T-helper 1 cell treated with Interleukin-12 subunit alpha and Interleukin-12 subunit beta and Interleukin-4 antibody, amounts not matched to agents 30 μg/mL and 1 μg/mL, for 36 hours (primary cell): ENCODE measurements around the gene SLC34A3.
A peak's percentile ranks its signal among the peaks of the same experiment; 100 is the strongest.

Source experiments
- H3K27ac Mint-ChIP-seq: one replicate; pipeline ENCODE4 v1.8.0; 2021; ENCODE audit warnings: mild to moderate bottlenecking, mixed read lengths
- H3K27me3 Mint-ChIP-seq: one replicate; pipeline ENCODE4 v1.8.0; 2021; ENCODE audit warnings: low read depth, mixed read lengths
- H3K36me3 Mint-ChIP-seq: one replicate; pipeline ENCODE4 v1.8.0; 2021; ENCODE audit warnings: low read depth, mixed read lengths
- H3K4me1 Mint-ChIP-seq: one replicate; pipeline ENCODE4 v1.8.0; 2021; ENCODE audit warnings: low read depth, mixed read lengths
- H3K4me3 Mint-ChIP-seq: one replicate; pipeline ENCODE4 v1.8.0; 2021; ENCODE audit warnings: mild to moderate bottlenecking, moderate library complexity, mixed read lengths
- H3K9me3 Mint-ChIP-seq: one replicate; pipeline ENCODE4 v1.8.0; 2021; ENCODE audit warnings: mixed read lengths

SLC34A3 gene

DNA sequence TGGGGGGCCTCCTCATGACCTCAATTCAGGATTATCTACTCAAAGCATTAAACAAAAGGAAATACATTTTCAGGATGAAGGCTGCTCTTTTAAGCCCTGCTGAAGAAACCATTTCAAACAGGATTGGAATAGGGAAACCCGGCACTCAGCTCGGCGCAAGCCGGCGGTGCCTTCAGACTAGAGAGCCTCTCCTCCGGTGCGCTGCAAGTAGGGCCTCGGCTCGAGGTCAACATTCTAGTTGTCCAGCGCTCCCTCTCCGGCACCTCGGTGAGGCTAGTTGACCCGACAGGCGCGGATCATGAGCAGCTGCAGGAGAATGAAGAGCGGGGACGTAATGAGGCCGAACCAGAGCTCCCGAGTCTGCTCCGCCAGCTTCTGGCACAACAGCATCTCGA, 26.0 kb upstream of the SLC34A3 start:
- Mint-ChIP-seq H3K27me3 (no peaks in the 10 kb centered on the region), H3K4me1 (peaks cover 31% of the 10 kb centered on the region), H3K27ac (peak overlapping the region; percentile 93), H3K9me3 (no peaks in the 10 kb centered on the region), H3K36me3 (peaks cover 20% of the 10 kb centered on the region), H3K4me3 (peak overlapping the region; percentile 94)

DNA sequence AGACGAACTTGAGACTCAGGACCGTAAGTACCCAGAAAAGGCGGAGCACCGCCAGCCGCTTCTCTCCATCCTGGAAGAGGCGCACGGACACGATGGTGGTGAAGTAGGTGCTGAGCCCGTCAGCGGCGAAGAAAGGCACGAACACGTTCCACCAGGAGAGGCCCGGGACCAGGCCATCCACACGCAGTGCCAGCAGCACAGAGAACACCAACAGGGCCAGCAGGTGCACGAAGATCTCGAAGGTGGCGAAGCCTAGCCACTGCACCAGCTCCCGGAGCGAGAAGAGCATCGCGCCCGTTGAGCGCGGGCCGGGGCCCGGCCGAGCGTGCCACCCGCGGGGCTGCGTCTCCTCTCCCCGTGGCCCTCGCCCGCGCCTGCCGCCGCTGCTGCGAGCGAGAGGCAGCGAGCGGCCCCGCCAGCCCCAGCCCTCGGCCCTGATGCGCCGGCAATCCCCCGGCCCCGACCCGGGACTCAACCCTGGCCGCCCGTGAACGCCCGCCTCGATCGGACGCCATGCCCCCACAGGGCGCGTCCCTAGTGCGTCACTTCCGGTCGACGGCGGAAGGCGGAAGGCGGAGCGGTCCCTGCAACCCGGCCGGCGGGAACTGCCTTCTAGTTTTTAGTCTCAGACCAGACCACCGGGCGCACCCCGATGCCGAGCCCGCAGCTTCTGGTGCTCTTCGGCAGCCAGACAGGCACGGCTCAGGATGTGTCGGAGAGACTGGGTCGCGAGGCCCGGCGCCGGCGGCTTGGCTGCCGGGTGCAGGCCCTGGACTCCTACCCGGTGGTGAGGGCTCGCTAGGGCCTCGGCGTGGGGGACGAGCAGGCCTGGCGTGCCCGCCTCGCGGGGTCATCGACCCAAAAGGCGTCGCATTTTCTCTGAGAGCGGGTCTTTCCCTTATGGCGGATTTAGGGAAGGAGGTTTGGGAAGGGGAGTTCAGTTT, 25.3 kb upstream of the SLC34A3 start, which contains the start of the genes NDOR1 and TMEM203:
NDOR1 (plus strand) TSS at position 575 of the 944 bp plus-strand sequence; CDS start at position 653, 78 bp downstream.
TMEM203 (minus strand) TSS at position 523 of the 944 bp plus-strand sequence; CDS start at position 289, 234 bp downstream.
- Mint-ChIP-seq H3K4me1 (peaks cover 31% of the 10 kb centered on the region), H3K4me3 (peak within 1 kb of the TSS; percentile 94), H3K9me3 (no peaks in the 10 kb centered on the region), H3K27ac (peak within 1 kb of the TSS; percentile 93), H3K27me3 (no peaks in the 10 kb centered on the region), H3K36me3 (peaks cover 20% of the 10 kb centered on the region)

DNA sequence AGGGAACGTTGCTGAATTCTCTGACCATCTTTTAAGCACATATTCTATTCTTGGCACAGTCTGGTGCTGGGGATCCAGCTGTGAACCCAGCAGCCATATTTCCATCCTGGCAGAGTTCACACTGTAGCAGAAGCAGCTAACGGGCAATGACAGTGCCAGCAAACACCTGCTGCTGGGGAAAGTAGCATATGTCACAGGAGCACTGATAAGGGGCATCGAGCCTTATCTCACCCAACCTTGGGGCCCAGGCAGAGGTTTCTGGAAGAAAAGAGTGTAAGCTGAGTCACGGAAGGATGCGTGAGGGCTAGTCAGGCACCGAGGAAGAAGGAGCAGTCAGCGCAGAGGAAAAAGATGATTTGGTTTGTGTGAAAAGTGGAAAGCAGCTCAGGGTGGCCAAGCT, 24.1 kb upstream of the SLC34A3 start:
- H3K27ac Mint-ChIP-seq: peak overlapping the region; percentile 93
- no peaks in the 10 kb centered on the region for H3K27me3 Mint-ChIP-seq
- peaks cover 29% of the 10 kb centered on the region for H3K4me1 Mint-ChIP-seq
- peak overlapping the region; percentile 94 for H3K4me3 Mint-ChIP-seq
- H3K9me3 Mint-ChIP-seq: no peaks in the 10 kb centered on the region
- peaks cover 20% of the 10 kb centered on the region for H3K36me3 Mint-ChIP-seq

DNA sequence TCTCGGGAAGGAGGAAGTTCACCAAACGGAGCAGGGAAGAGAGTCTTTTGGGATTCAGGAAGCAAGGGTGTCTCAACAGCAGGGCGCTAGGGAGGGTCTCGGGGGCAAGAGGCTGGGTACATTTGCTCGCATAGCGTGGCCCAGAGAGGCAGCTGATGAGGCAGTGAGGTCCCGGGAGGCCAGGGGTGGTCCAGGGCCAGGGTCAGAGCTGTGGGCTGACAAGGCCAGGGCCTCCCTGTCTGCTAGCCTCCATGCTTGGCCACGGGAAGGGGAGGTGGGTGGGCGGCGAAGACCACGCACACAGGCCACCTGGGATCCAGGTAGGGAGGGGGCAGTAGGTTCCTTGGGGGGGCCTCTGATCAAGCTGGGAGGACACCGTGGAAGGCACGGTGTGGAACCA, 19.2 kb upstream of the SLC34A3 start:
- H3K4me3 Mint-ChIP-seq: no peak overlapping the region
- no peaks in the 10 kb centered on the region for H3K27me3 Mint-ChIP-seq
- H3K9me3 Mint-ChIP-seq: no peaks in the 10 kb centered on the region
- H3K4me1 Mint-ChIP-seq: peaks cover 11% of the 10 kb centered on the region
- H3K36me3 Mint-ChIP-seq: peaks cover 18% of the 10 kb centered on the region
- no peak overlapping the region for H3K27ac Mint-ChIP-seq

DNA sequence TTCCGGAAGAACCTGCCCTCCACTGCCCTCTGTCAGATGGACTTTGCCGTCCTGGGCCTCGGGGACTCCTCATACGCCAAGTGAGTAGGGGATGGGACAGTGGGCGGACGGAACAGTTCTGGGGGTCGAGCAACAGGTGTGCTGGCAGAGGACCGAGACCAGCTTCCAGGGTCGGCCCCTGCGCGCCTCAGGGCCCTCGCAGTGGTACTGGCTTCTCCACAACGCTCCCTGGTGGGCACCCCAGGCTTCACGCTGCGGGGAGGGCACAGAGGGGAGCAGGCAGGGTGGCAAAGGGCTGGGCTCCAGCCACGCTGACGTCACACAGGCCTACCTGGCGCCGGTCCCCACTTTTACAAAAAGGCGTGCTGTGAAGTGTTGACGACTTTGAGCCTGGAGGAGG, 18.2 kb upstream of the SLC34A3 start:
- Mint-ChIP-seq H3K4me1 (peaks cover 1% of the 10 kb centered on the region), H3K4me3 (no peak overlapping the region), H3K27me3 (no peaks in the 10 kb centered on the region), H3K36me3 (peaks cover 8% of the 10 kb centered on the region), H3K9me3 (no peaks in the 10 kb centered on the region), H3K27ac (no peak overlapping the region)

DNA sequence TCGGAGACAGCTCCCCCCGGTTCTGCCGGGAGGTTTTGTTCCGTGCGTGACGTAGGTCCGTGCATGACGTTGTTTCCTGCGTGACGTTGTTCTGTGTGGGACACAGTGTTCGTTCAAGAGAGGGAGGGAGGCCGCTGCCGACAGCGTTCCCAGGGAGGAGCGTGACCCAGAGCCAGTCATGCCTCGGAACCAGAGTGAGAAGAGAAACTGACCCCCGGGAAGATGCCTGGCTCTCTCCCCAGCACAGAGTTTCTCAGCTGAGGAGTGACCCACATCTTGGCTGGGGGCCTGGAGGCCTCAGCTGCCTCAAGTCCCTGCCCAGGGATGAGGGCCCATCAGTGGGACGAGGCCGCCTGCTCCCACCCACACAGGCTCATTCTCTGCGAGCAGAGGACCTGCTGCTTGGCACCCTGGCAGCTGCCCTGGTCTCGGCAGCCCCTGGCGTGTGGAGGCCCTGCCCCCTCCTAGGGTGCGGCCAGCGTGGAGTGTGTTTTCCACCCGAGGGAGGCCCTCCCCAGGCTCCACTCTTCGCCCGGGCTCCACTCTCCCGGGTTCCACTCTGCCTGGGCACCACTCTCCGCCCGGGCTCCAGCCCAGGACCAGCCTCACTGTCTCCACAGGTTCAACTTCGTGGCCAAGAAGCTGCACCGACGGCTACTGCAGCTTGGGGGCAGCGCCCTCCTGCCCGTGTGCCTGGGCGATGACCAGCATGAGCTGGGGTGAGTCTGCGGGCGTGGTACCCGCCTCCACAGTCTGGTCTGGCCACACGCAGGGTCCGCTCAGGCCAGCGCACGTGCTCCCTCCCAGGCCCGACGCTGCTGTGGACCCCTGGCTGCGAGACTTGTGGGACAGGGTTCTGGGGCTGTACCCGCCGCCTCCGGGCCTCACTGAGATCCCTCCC, 17.3 kb upstream of the SLC34A3 start:
- H3K4me1 Mint-ChIP-seq: no peaks in the 10 kb centered on the region
- no peak overlapping the region for H3K27ac Mint-ChIP-seq
- H3K4me3 Mint-ChIP-seq: no peak overlapping the region
- peaks cover 6% of the 10 kb centered on the region for H3K36me3 Mint-ChIP-seq
- no peaks in the 10 kb centered on the region for H3K9me3 Mint-ChIP-seq
- no peaks in the 10 kb centered on the region for H3K27me3 Mint-ChIP-seq

DNA sequence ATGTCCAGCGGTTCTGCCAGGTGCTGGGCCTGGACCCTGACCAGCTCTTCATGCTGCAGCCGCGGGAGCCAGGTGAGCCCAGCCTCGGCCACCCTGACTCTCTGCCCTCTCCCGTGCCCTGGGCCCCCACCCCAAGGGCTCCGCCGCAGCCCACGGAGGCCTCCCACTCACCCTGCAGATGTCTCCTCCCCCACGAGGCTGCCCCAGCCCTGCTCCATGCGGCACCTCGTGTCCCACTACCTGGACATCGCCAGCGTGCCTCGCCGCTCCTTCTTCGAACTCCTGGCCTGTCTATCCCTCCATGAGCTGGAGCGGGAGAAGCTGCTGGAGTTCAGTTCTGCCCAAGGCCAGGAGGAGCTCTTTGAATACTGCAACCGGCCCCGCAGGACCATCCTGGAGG, 16.1 kb upstream of the SLC34A3 start:
- Mint-ChIP-seq H3K4me3 (no peak overlapping the region), H3K27ac (no peak overlapping the region), H3K4me1 (no peaks in the 10 kb centered on the region), H3K27me3 (no peaks in the 10 kb centered on the region), H3K36me3 (no peaks in the 10 kb centered on the region), H3K9me3 (no peaks in the 10 kb centered on the region)

DNA sequence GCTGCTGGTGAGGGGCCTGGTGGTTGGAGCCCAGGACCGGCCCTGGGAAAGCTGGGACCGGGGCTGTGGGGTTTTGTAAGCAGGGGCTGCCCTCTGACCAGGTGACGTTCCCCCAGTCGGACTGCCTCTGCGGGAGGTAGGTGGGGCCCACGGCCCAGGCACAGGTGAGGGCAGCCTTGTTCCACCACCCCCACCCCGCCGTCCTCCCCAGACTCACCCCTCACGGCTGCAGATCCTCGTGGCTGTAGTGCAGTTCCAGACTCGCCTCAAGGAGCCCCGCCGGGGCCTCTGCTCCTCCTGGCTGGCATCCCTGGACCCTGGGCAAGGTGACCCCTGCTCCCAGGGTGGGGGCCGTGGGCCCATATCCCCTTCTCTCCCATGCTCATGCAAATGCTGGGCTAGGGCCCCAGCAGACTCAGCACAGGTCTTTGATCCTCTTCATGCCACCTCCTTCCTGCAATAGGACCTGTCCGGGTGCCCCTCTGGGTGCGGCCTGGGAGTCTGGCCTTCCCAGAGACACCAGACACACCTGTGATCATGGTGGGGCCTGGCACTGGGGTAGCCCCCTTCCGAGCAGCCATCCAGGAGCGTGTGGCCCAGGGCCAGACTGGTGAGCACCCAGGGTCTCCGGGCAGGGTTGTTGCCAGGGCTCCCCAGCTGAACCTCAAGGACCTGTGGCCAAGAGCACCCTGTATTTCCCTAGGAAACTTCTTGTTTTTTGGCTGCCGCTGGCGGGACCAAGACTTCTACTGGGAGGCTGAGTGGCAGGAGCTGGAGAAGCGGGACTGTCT, 15.3 kb upstream of the SLC34A3 start:
- Mint-ChIP-seq H3K4me1 (no peaks in the 10 kb centered on the region), H3K36me3 (no peaks in the 10 kb centered on the region), H3K9me3 (no peaks in the 10 kb centered on the region), H3K27ac (no peak overlapping the region), H3K4me3 (no peak overlapping the region), H3K27me3 (no peaks in the 10 kb centered on the region)

DNA sequence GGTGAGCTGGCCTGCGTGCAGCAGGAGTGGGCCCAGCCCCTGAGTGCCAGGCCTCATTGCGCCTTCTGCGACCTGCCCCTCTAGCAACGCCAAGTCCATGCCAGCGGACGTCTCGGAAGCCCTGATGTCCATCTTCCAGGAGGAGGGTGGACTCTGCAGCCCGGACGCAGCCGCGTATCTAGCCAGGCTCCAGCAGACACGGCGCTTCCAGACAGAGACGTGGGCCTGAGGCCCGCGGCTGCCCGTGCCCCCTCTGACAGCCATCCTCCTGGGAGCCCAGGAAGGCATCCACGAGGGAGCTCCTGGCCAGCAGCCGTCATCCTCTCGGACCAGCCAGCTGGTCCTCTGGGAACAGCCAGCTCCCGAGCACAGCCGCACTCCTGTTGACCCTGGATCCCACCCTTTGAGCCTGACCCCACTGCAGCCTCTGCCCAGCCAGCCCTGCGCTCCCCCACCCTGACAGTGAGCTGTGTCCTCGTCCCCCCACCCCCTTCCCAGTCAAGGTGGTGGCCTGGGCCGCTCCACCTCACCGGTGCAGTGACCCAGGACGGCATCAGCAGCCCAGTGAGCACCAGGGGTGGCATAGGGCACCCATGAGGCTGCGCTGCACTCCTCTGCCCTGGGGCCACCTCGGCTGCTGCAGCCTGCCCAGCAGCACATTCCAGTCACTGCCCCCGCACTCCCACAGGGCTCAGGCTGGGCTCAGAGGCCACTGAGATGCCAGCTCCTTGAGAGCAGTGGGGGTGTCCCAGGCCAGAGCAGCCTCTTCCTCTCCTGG, 14.3 kb upstream of the SLC34A3 start:
- H3K36me3 Mint-ChIP-seq: no peaks in the 10 kb centered on the region
- no peaks in the 10 kb centered on the region for H3K27me3 Mint-ChIP-seq
- H3K4me3 Mint-ChIP-seq: no peak overlapping the region
- H3K9me3 Mint-ChIP-seq: no peaks in the 10 kb centered on the region
- H3K4me1 Mint-ChIP-seq: no peaks in the 10 kb centered on the region
- H3K27ac Mint-ChIP-seq: no peak overlapping the region

DNA sequence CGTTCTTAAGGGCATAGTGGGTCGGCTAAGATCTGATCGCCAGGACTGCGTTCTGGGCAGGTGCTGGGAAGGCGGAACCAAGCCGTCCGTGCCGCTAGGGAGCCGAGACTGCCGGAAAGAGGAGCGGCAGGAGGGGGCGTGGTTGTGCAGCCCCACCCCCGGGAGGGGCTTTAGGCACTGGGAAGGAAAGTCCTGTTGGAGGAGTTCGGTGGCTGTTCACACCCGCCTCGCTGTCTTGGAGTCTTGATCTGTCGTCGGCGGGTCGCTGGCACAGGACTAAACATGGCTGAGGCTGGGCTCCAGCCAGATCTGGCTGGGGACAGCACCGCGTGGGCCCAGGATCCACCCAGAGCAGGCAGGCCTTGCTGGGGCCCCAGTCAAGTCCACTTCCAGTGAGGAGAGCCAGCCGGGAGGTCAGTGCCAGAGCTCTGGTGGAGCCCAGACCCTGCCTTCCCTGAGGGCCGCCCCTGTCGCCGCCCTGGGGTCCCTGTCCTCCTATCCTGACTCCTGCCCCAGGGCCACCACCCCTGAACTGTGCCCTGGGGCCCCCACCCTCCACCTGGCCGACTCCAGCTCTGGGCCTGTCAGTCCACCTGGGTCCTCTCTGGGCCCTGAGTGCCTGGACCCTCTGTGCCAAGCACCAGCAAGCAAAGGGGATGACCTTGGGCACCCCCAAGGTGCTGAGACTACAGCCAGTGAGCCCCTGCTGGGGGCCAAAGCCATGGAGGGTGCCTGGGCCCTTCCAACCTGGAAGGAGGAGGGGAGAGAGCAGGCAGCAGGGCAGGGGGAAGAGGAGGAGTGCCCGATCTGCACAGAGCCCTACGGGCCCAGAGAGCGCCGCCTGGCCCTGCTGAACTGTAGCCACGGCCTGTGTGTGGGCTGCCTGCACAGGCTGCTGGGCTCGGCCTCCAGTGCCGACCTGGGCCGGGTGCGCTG, 13.2 kb upstream of the SLC34A3 start:
- Mint-ChIP-seq H3K4me3 (no peak overlapping the region), H3K27ac (no peak overlapping the region), H3K4me1 (no peaks in the 10 kb centered on the region), H3K36me3 (no peaks in the 10 kb centered on the region), H3K27me3 (no peaks in the 10 kb centered on the region), H3K9me3 (no peaks in the 10 kb centered on the region)

DNA sequence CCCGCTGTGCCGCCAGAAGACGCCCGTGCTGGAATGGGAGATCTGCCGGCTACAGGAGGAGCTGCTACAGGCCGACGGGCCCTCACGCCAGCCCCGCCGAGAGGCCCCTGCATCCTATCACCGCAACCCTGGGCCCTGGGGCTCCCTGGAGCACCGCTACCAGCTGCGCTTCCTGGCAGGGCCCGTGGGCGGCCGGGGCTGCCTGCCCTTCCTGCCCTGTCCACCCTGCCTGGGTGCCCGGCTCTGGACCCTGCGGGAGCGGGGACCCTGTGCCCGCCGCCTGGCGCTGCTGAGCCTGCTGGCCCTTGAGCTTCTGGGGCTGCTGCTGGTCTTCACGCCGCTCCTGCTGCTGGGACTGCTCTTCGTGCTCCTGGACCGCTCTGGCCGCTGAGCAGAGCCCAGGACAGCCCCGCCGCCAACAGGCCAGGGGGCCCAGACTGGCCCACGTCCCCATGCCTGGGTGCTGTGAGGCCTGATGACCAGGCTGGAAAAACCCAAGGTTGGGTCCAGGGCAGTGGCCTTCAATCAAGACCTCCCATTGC, 12.4 kb upstream of the SLC34A3 start:
- H3K4me3 Mint-ChIP-seq: no peak overlapping the region
- no peaks in the 10 kb centered on the region for H3K9me3 Mint-ChIP-seq
- no peaks in the 10 kb centered on the region for H3K36me3 Mint-ChIP-seq
- no peaks in the 10 kb centered on the region for H3K27me3 Mint-ChIP-seq
- H3K4me1 Mint-ChIP-seq: no peaks in the 10 kb centered on the region
- H3K27ac Mint-ChIP-seq: no peak overlapping the region

DNA sequence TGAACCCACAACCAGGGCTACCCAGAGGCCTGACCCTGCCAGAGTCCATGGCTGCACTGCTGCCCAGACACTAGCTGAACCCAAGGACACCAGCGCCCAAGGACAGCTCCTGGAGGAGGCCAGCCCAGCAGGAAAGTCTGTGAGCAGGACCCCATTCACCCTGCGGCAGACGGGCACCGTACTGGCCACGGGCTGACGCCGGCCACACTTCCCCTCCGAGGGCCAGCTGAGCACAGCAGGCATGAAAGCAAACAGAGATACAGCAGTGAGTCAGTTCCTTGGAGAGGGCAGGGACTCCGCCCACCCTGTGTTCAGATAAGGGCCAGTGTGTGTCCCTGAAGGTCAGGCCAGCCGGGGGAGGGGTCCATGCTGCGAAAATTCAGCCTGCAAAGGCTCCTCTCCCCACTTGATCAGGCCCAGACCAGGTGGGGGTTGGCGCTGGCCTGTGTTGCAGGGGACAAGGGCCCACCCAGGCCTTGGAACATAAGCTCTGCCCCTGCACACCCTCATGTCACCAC, 11.9 kb upstream of the SLC34A3 start:
- no peak overlapping the region for H3K4me3 Mint-ChIP-seq
- H3K9me3 Mint-ChIP-seq: no peaks in the 10 kb centered on the region
- no peaks in the 10 kb centered on the region for H3K4me1 Mint-ChIP-seq
- H3K36me3 Mint-ChIP-seq: no peaks in the 10 kb centered on the region
- H3K27ac Mint-ChIP-seq: no peak overlapping the region
- no peaks in the 10 kb centered on the region for H3K27me3 Mint-ChIP-seq
